Measurements from ENCODE around the gene FMO5. TPM values are rescaled to one million over a fixed set of nuclear protein-coding genes. Genes with fewer than 3 reads are reported as not detected.

FMO5 gene
- total RNA-seq, 2 experiments from 2014 or later = 1.7 to 3.9 TPM

DNA sequence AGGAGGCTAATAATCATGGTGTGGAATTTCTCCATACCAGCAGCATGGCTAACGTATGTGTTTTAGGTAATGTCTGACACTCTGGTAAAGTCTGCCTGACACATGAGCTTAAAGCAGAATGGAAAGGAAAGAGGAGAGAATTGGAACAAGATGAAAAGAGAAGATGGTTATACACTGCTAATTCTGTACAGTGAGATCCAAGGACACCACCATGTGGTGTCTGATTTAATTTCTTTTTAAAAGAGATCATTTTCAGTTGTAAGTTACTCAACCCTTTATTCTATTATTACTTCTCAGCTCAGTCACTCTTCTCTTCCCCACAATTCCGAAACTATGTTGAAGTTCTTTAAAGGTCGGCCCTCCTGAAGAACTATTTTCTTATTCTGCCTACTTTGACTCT is 68.5 kb downstream of the FMO5 start:
- Histone ChIP-seq H3K79me2 (ENCODE audit: insufficient read depth, low read depth, low read length) (no peaks in the 10 kb centered on the region), H4K20me1 (ENCODE audit: insufficient read depth, low read length) (no peaks in the 10 kb centered on the region), H3K4me2 (ENCODE audit: low read length) (no peak overlapping the region), H3K9me2 (ENCODE audit: insufficient read depth, low read length) (no peaks in the 10 kb centered on the region), H3K36me3 (ENCODE audit: insufficient read depth, low read length) (peaks cover 48% of the 10 kb centered on the region), H3K4me1 (ENCODE audit: insufficient read depth, low read length, poor library complexity, severe bottlenecking) (no peaks in the 10 kb centered on the region), H2AFZ (ENCODE audit: low read length) (no peak overlapping the region), H3K4me3 (ENCODE audit: low read depth, low read length, poor library complexity, severe bottlenecking) (no peak overlapping the region), H3K9me3 (ENCODE audit: low read length) (no peaks in the 10 kb centered on the region), H3K27ac (ENCODE audit: low read depth, low read length, poor library complexity, severe bottlenecking) (no peak overlapping the region)
- DNase-seq (ENCODE audit: low spot score) = no peak
- no TSS peak for BruUV-seq (replicated peaks)
- CTCF ChIA-PET (ENCODE audit: unreplicated experiment) = no interaction called here
- no peak for TF ChIP-seq EZH2phosphoT487 (IDR thresholded peaks at IDR 0.05; ENCODE audit: borderline replicate concordance, low read depth, low read length)
- TF ChIP-seq, protein P1, sequence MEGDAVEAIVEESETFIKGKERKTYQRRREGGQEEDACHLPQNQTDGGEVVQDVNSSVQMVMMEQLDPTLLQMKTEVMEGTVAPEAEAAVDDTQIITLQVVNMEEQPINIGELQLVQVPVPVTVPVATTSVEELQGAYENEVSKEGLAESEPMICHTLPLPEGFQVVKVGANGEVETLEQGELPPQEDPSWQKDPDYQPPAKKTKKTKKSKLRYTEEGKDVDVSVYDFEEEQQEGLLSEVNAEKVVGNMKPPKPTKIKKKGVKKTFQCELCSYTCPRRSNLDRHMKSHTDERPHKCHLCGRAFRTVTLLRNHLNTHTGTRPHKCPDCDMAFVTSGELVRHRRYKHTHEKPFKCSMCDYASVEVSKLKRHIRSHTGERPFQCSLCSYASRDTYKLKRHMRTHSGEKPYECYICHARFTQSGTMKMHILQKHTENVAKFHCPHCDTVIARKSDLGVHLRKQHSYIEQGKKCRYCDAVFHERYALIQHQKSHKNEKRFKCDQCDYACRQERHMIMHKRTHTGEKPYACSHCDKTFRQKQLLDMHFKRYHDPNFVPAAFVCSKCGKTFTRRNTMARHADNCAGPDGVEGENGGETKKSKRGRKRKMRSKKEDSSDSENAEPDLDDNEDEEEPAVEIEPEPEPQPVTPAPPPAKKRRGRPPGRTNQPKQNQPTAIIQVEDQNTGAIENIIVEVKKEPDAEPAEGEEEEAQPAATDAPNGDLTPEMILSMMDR (conservative IDR thresholded peaks at IDR 0.05; ENCODE audit: low read length) = 0 out of 2 replicates have a peak, but pooled peaks have one; percentile 17
- intact Hi-C loops (cut with micrococcal nuclease; ENCODE audit: unreplicated experiment) = no loop called here
- POLR2A ChIA-PET = no interaction called here

- no peak overlapping the region for H3K4me3 ChIP-seq (ENCODE audit: low read depth, low read length, poor library complexity, severe bottlenecking)
- TF ChIP-seq, protein P1 (conservative IDR thresholded peaks at IDR 0.05; ENCODE audit: low read length) = no peak
- TF ChIP-seq EZH2phosphoT487 (IDR thresholded peaks at IDR 0.05; ENCODE audit: borderline replicate concordance, low read depth, low read length) = no peak
- no peaks in the 10 kb centered on the region for H3K9me2 ChIP-seq (ENCODE audit: insufficient read depth, low read length)
- no peak overlapping the region for H3K4me2 ChIP-seq (ENCODE audit: low read length)
- no peak overlapping the region for H2AFZ ChIP-seq (ENCODE audit: low read length)
- ChIA-PET CTCF (ENCODE audit: unreplicated experiment) (no interaction called here), POLR2A (no interaction called here)
- BruUV-seq (replicated peaks) = no TSS peak
- no peaks in the 10 kb centered on the region for H3K9me3 ChIP-seq (ENCODE audit: low read length)
- intact Hi-C loops (cut with micrococcal nuclease; ENCODE audit: unreplicated experiment) = no loop called here
- H3K79me2 ChIP-seq (ENCODE audit: insufficient read depth, low read depth, low read length) = no peaks in the 10 kb centered on the region
- no peak for DNase-seq (ENCODE audit: low spot score)
- H4K20me1 ChIP-seq (ENCODE audit: insufficient read depth, low read length) = no peaks in the 10 kb centered on the region
- no peak overlapping the region for H3K27ac ChIP-seq (ENCODE audit: low read depth, low read length, poor library complexity, severe bottlenecking)
- no peaks in the 10 kb centered on the region for H3K4me1 ChIP-seq (ENCODE audit: insufficient read depth, low read length, poor library complexity, severe bottlenecking)
- H3K36me3 ChIP-seq (ENCODE audit: insufficient read depth, low read length) = peaks cover 12% of the 10 kb centered on the region
These were observed 72.4 kb downstream of the FMO5 start for GRCh38 chr1:147152772-147153171.

DNA sequence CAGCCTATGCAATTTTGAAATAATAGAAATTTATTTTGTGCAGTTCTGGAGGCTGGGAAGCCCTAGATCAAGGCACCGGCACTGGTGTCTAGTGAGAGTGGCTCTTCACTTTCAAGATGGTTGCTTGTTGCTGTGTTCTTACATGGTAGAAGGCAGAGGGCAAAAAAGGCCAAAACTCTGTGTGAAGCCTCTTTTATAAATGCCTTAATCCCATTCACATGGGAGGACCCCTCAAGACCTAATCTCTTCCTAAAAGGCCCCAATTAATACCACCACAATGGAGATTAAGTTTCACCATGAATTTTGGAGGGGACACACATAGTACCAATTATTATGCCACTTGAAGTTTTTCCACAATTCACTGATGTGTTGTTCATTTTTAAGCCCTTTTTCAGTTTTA is 73.9 kb downstream of the FMO5 start:
- POLR2A ChIA-PET = no interaction called here
- H4K20me1 ChIP-seq (ENCODE audit: insufficient read depth, low read length) = no peaks in the 10 kb centered on the region
- 0 out of 2 replicates have a peak, but pooled peaks cover 5% of the 10 kb centered on the region for H3K36me3 ChIP-seq (ENCODE audit: insufficient read depth, low read length)
- no peak overlapping the region for H3K4me2 ChIP-seq (ENCODE audit: low read length)
- TF ChIP-seq, protein P1 (conservative IDR thresholded peaks at IDR 0.05; ENCODE audit: low read length) = no peak
- no peak for TF ChIP-seq EZH2phosphoT487 (IDR thresholded peaks at IDR 0.05; ENCODE audit: borderline replicate concordance, low read depth, low read length)
- CTCF ChIA-PET (ENCODE audit: unreplicated experiment) = no interaction called here
- no peaks in the 10 kb centered on the region for H3K9me2 ChIP-seq (ENCODE audit: insufficient read depth, low read length)
- H3K4me1 ChIP-seq (ENCODE audit: insufficient read depth, low read length, poor library complexity, severe bottlenecking) = no peaks in the 10 kb centered on the region
- intact Hi-C loops (cut with micrococcal nuclease; ENCODE audit: unreplicated experiment) = no loop called here
- no peak overlapping the region for H3K27ac ChIP-seq (ENCODE audit: low read depth, low read length, poor library complexity, severe bottlenecking)
- no peaks in the 10 kb centered on the region for H3K79me2 ChIP-seq (ENCODE audit: insufficient read depth, low read depth, low read length)
- no TSS peak for BruUV-seq (replicated peaks)
- H3K9me3 ChIP-seq (ENCODE audit: low read length) = no peaks in the 10 kb centered on the region
- H3K4me3 ChIP-seq (ENCODE audit: low read depth, low read length, poor library complexity, severe bottlenecking) = no peak overlapping the region
- no peak overlapping the region for H2AFZ ChIP-seq (ENCODE audit: low read length)
- no peak for DNase-seq (ENCODE audit: low spot score)
